ENCODE measurements around the gene CEP72.

GRCh38 chr5:634191-634590 lies 22.1 kb downstream of the CEP72 start:
- TF ChIP-seq CTCF (IDR thresholded peaks at IDR 0.05) (no peak), EZH2 (IDR thresholded peaks at IDR 0.05; ENCODE audit: borderline replicate concordance, insufficient read depth, low read depth, low read length, poor library complexity, severe bottlenecking) (no peak)

All from B cell (primary cell).